Fibroblast of gingiva (primary cell): ENCODE measurements around the gene CLEC3B.
"Not testable (repeated sequence)": the region's sequence is repeated elsewhere in the genome, so short reads cannot be mapped to it uniquely, and the experiment has no call there.

Experiments
- DNase-seq: peaks from one replicate; pipeline ENCODE4 v3.0.0-alpha.2; 2011; ENCODE audit warnings: low read depth

The CLEC3B gene

GRCh38 chr3:45035441-45036301, 9.6 kb downstream of the CLEC3B start:
- DNase-seq = peak; percentile 22

- peak; percentile 89 for DNase-seq
Measured at GRCh38 chr3:45037720-45038455, 11.8 kb downstream of the CLEC3B start.

- DNase-seq = no peak
Measured at GRCh38 chr3:45041666-45042065, 15.6 kb downstream of the CLEC3B start.

GRCh38 chr3:45042162-45042561, 16.1 kb downstream of the CLEC3B start:
- DNase-seq = no peak

- DNase-seq = peak; percentile 79
Measured at GRCh38 chr3:45043728-45044299, 17.7 kb downstream of the CLEC3B start.

GRCh38 chr3:45048244-45048643, 22.1 kb downstream of the CLEC3B start:
- DNase-seq = no peak

GRCh38 chr3:45049807-45050206, 23.7 kb downstream of the CLEC3B start:
- DNase-seq = no peak

GRCh38 chr3:45051685-45052084, 25.6 kb downstream of the CLEC3B start:
- DNase-seq = no peak

- DNase-seq = not testable (repeated sequence)
Measured at GRCh38 chr3:45053805-45054195, 27.7 kb downstream of the CLEC3B start.

- peak; percentile 98 for DNase-seq
Measured at GRCh38 chr3:45054196-45054857, 28.2 kb downstream of the CLEC3B start.

- peak; percentile 77 for DNase-seq
Measured at GRCh38 chr3:45055032-45055410, 28.9 kb downstream of the CLEC3B start.

- DNase-seq = peak; percentile 74
Measured at GRCh38 chr3:45055411-45056143, 29.5 kb downstream of the CLEC3B start.

GRCh38 chr3:45056608-45057301, 30.7 kb downstream of the CLEC3B start:
- peak; percentile 38 for DNase-seq

GRCh38 chr3:45057557-45057956, 31.5 kb downstream of the CLEC3B start:
- DNase-seq = no peak

- no peak for DNase-seq
Measured at GRCh38 chr3:45059132-45059531, 33.0 kb downstream of the CLEC3B start.

GRCh38 chr3:45060165-45060892, 34.2 kb downstream of the CLEC3B start:
- no peak for DNase-seq

- DNase-seq = no peak
Measured at GRCh38 chr3:45062697-45063070, 36.6 kb downstream of the CLEC3B start.

- DNase-seq = peak; percentile 43
Measured at GRCh38 chr3:45064512-45065372, 38.6 kb downstream of the CLEC3B start.

GRCh38 chr3:45065373-45065720, 39.2 kb downstream of the CLEC3B start:
- no peak for DNase-seq
